Heart left ventricle (tissue), 16 donors: ENCODE results near the gene DHX32. TPM values are rescaled to one million over a fixed set of nuclear protein-coding genes. Genes with fewer than 3 reads are reported as not detected.

Source experiments
- ATAC-seq, 4 donors: fragments of 200-7000 bp; cut with Tn5 transposase; one replicate each; pipeline ENCODE4 v1.9.1; 2020 to 2022; ENCODE audit warnings: moderate library complexity in 4 of 4, mild to moderate bottlenecking in 3 of 4, moderate number of reproducible peaks in 1 of 4
- DNase-seq, 5 donors: peaks; one replicate each; pipeline ENCODE4 v3.0.0-alpha.2; 2020
- H3K27ac ChIP-seq, 12 donors: fragments of 200-600 bp; sonication (generic) in 4 of 12; one replicate each; pipeline versions ENCODE4 v1.5.0 to v1.8.0; 2016 to 2022; ENCODE audit warnings: mild to moderate bottlenecking in 2 of 12
- H3K27me3 ChIP-seq, 9 donors: fragments of 200-600 bp; sonication (generic) in 2 of 9; one replicate each; pipeline versions ENCODE4 v1.5.1 to v1.8.0; 2016 to 2022; ENCODE audit warnings: mild to moderate bottlenecking in 3 of 9
- H3K36me3 ChIP-seq, 9 donors: fragments of 200-600 bp; sonication (generic) in 2 of 9; one replicate each; pipeline versions ENCODE4 v1.5.0 to v1.8.0; 2018 to 2022; ENCODE audit warnings: mild to moderate bottlenecking in 2 of 9
- H3K4me1 ChIP-seq, 12 donors: fragments of 200-600 bp; sonication (generic) in 4 of 12; one replicate each; pipeline versions ENCODE4 v1.5.0 to v1.8.0; 2016 to 2022; ENCODE audit warnings: mild to moderate bottlenecking in 3 of 12
- H3K4me3 ChIP-seq, 12 donors: fragments of 200-600 bp; sonication (generic) in 4 of 12; one replicate each; pipeline versions ENCODE4 v1.5.0 to v1.8.0; 2017 to 2022; ENCODE audit warnings: mild to moderate bottlenecking in 9 of 12, moderate library complexity in 4 of 12
- H3K9me3 ChIP-seq, 12 donors: fragments of 200-600 bp; sonication (generic) in 4 of 12; one replicate each; pipeline versions ENCODE4 v1.5.0 to v1.8.0; 2016 to 2022; ENCODE audit warnings: mild to moderate bottlenecking in 1 of 12
- POLR2A ChIP-seq, 2 donors: fragments of 450-650 bp; IDR thresholded peaks; one replicate each; pipeline ENCODE4 v1.6.1; 2017; ENCODE audit warnings: antibody characterized with exemption in 2 of 2, mild to moderate bottlenecking in 2 of 2, moderate library complexity in 2 of 2
- WGBS, 4 donors: extraction: QIAGEN DNeasy Blood & Tissue Kit in 2 of 4; methylation state at CpG; one replicate each; pipeline versions ENCODE4 v1.1.5 to v1.1.7; 2013 to 2018; 5-methylcytosine and 5-hydroxymethylcytosine counted together
- intact Hi-C, 10 donors: fragments of 100-400 bp; cut with DNase I; formaldehyde crosslinking; loops; one replicate each; pipeline versions ENCODE4 v1.11.1 to v1.14.2; 2022
- polyA plus RNA-seq, 2 donors: library from polyadenylated mRNA; stranded (reverse); fragments of 200-250 nt; gene quantifications; one replicate each; pipeline ENCODE4 v1.2.3, GENCODE V29; 2013
- total RNA-seq, 9 donors: library from RNA; depleted of rRNA in 2 of 9; stranded (reverse); fragments of >200 nt in 2 of 9; fragmentation: NEBNext Ultra II Directional in 3 of 9; extraction: Animal tissue kit (Norgen Biotek cat#: 25700) in 3 of 9; gene quantifications; one replicate each; pipeline versions ENCODE4 v1.1.0 to v1.2.4, GENCODE V29; 2016 to 2023
- TF ChIP-seq, protein P1 (sequence below), 12 donors: fragments of 200-600 bp; sonication (generic) in 4 of 12; IDR thresholded peaks; one replicate each; pipeline versions ENCODE4 v1.5.0 to v1.8.0; 2018 to 2022; ENCODE audit warnings: antibody characterized with exemption in 12 of 12, mild to moderate bottlenecking in 5 of 12
- donor health status: ischemic (EF 13 %, LVEDD 7.1; RV severe dilation, severe dysfunction).
- donor health status: healthy with polysubstance abuse.
- donor health status: DM: no; HTN: yes; CAD: no.
- donor health status: DM: no; HTN: no; CAD: no.
- donor health status: ischemic (EF 25% LVEDD 6.9; RV normal size, moderate dysfunction).
- donor health status: ischemic (EF 25% LVEDD 5.7; RV mildly dilated, moderate dysfunction).
- donor health status: healthy.
- donor health status: DM: yes; HTN: yes; CAD: no.
- donor health status: ischemic (EF 35%, LVEDD 5.7; RV mildly dilated, moderate dysfunction).
- donor health status: nonischemic (EF 11% LVEDD 7.7; RV severe dilation, severe dysfunction).
- donor health status: DM: yes; HTN: yes; CAD: no.
- donor health status: PGD.
- donor health status: ischemic (EF 29% LVEDD 5.4; RV normal size, mild dysfunction).
- donor health status: nonischemic (EF 23%, LVEDD 6.1; RV moderate dilation, normal function).

The DHX32 gene
- total and polyA plus RNA-seq, 11 donors, result 24.6 to 60.7 (median 37.9) TPM

GRCh38 chr10:125886914-125887512, 5.9 kb upstream of the DHX32 start:
- Histone ChIP-seq H3K27me3 (no peaks in the 10 kb centered on the region), H3K9me3 (no peaks in the 10 kb centered on the region), H3K4me3 (no peak overlapping the region), H3K36me3 (peaks cover 0 to 14% (median 0%) of the 10 kb centered on the region in 9 donors), H3K4me1 (peaks cover 0 to 34% (median 4%) of the 10 kb centered on the region in 12 donors), H3K27ac (no peak overlapping the region)
- DNase-seq, result no peak
- no peak for TF ChIP-seq POLR2A (IDR thresholded peaks at IDR 0.05)
- TF ChIP-seq, protein P1, sequence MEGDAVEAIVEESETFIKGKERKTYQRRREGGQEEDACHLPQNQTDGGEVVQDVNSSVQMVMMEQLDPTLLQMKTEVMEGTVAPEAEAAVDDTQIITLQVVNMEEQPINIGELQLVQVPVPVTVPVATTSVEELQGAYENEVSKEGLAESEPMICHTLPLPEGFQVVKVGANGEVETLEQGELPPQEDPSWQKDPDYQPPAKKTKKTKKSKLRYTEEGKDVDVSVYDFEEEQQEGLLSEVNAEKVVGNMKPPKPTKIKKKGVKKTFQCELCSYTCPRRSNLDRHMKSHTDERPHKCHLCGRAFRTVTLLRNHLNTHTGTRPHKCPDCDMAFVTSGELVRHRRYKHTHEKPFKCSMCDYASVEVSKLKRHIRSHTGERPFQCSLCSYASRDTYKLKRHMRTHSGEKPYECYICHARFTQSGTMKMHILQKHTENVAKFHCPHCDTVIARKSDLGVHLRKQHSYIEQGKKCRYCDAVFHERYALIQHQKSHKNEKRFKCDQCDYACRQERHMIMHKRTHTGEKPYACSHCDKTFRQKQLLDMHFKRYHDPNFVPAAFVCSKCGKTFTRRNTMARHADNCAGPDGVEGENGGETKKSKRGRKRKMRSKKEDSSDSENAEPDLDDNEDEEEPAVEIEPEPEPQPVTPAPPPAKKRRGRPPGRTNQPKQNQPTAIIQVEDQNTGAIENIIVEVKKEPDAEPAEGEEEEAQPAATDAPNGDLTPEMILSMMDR (IDR thresholded peaks at IDR 0.05), result no peak
- intact Hi-C loops, result no loop called here
- WGBS, 4 donors, result 87 to 93% (median 92%) methylated on average over 3 of the region's 3 CpGs
- ATAC-seq, result no peak

DNA sequence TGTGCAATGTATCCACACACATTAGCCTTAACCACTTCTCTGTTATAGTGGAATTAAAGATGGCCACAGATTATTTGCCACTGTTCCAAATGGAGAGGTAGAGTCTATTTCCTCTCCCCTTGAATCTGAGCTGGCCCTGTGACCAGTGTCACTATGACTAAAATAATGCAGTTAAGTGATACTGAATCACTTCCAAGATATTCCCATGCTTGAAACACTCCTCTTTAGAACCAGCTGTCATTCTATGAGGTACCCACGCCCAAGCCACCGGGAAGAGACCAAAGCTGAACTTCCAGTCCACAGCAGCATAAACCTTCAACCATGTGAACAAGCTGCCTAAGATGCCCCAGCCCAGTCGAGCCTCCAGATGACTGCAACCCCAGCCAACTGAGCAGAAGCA, 2.1 kb upstream of the DHX32 start:
- ATAC-seq (peak; percentile 11 to 35 (median 30)), DNase-seq (no peak)
- Histone ChIP-seq H3K36me3 (peaks cover 0 to 27% (median 7%) of the 10 kb centered on the region in 9 donors), H3K4me1 (peaks cover 0 to 38% (median 4%) of the 10 kb centered on the region in 12 donors), H3K4me3 (no peak overlapping the region), H3K27ac (peak overlapping the region in 8 of 12 donors; percentile 14 to 56 (median 29)), H3K27me3 (no peaks in the 10 kb centered on the region), H3K9me3 (no peaks in the 10 kb centered on the region)
- TF ChIP-seq, protein P1 (IDR thresholded peaks at IDR 0.05), result no peak
- TF ChIP-seq POLR2A (IDR thresholded peaks at IDR 0.05), result no peak
- intact Hi-C loops, result no loop called here
- 58 to 75% (median 63%) methylated on average over 3 of the region's 3 CpGs for WGBS, 4 donors

- no peak for DNase-seq
- TF ChIP-seq, protein P1 (IDR thresholded peaks at IDR 0.05), result no peak
- TF ChIP-seq POLR2A (IDR thresholded peaks at IDR 0.05), result no peak
- H3K4me3 ChIP-seq, result no peak overlapping the region
- H3K4me1 ChIP-seq, result peaks cover 0 to 38% (median 4%) of the 10 kb centered on the region in 12 donors
- no peaks in the 10 kb centered on the region for H3K27me3 ChIP-seq
- H3K36me3 ChIP-seq, result peaks cover 0 to 27% (median 7%) of the 10 kb centered on the region in 9 donors
- intact Hi-C loops, result no loop called here
- ATAC-seq, result no peak
- peak overlapping the region in 9 of 12 donors; percentile 4 to 56 (median 33) for H3K27ac ChIP-seq
- WGBS, 4 donors, result 39 to 51% (median 42%) methylated on average over 1 of the region's 1 CpG
- H3K9me3 ChIP-seq, result no peaks in the 10 kb centered on the region
Observed at GRCh38 chr10:125882596-125882995, 1.5 kb upstream of the DHX32 start.

DNA sequence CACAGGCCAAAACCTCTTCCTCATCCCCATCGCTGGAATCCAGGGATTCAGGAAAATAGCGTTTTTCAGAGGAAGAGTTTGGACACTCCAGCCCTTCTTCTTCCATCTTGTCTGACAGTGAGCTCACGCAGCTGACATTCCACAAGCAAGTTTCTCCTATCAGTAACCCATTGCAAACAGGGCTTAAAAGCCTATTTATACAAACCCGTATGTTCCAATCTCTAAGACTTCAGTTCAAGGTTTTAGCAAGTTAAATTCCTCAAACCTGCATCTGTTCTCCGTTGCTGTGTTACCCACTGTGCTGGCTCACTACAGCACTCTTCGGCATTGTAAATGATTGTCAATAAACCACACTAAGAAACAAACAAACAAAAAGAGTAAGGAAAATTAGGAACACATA, 373 bp downstream of the DHX32 start:
- no peak for DNase-seq
- peak in 2 of 4 donors; percentile 44 to 49 for ATAC-seq
- peaks cover 0 to 15% (median 12%) of the 10 kb centered on the region in 12 donors for H3K9me3 ChIP-seq
- WGBS, 4 donors, result 38 to 53% (median 45%) methylated on average over 6 of the region's 6 CpGs
- no peak for TF ChIP-seq POLR2A (IDR thresholded peaks at IDR 0.05)
- TF ChIP-seq, protein P1 (IDR thresholded peaks at IDR 0.05), result no peak
- H3K27ac ChIP-seq, result peak overlapping the region in 11 of 12 donors; percentile 2 to 74 (median 53)
- intact Hi-C loops, result no loop called here
- H3K4me1 ChIP-seq, result peaks cover 0 to 33% (median 4%) of the 10 kb centered on the region in 12 donors
- peak overlapping the region in 9 of 12 donors; percentile 8 to 36 (median 24) for H3K4me3 ChIP-seq
- H3K36me3 ChIP-seq, result peaks cover 0 to 39% (median 13%) of the 10 kb centered on the region in 9 donors
- H3K27me3 ChIP-seq, result no peaks in the 10 kb centered on the region
